IPS-18a (cell line): ENCODE measurements around the gene CPSF7.
"Not testable (repeated sequence)": the region's sequence is repeated elsewhere in the genome, so short reads cannot be mapped to it uniquely, and the experiment has no call there.

Source experiments
- H3K27ac ChIP-seq: one replicate; pipeline ENCODE4 v1.5.1; 2013; ENCODE audit warnings: low read length
- H3K27me3 ChIP-seq: one replicate; pipeline ENCODE4 v1.6.1; 2013; ENCODE audit warnings: mild to moderate bottlenecking, low read length; ENCODE audit not compliant: control insufficient read depth, insufficient read depth
- H3K36me3 ChIP-seq: one replicate; pipeline ENCODE4 v1.6.1; 2013; ENCODE audit warnings: low read depth, low read length; ENCODE audit not compliant: control insufficient read depth
- H3K4me1 ChIP-seq: one replicate; pipeline ENCODE4 v1.6.1; 2013; ENCODE audit warnings: low read depth, low read length; ENCODE audit not compliant: control insufficient read depth
- H3K4me3 ChIP-seq: one replicate; pipeline ENCODE4 v1.5.1; 2013; ENCODE audit warnings: low read length
- H3K9ac ChIP-seq: one replicate; pipeline ENCODE4 v1.6.1; 2013; ENCODE audit warnings: mild to moderate bottlenecking, low read length, moderate library complexity
- H3K9me3 ChIP-seq: one replicate; pipeline ENCODE4 v1.6.1; 2013; ENCODE audit warnings: low read depth, low read length; ENCODE audit not compliant: control insufficient read depth

CPSF7 gene

GRCh38 chr11:61429691-61430582 is at the start of gene CPSF7, which contains the start of gene SDHAF2:
CPSF7 (minus strand) TSS chr11:61429975; CDS start chr11:61429235, 740 bp downstream.
SDHAF2 (plus strand) TSS chr11:61430124; CDS start chr11:61430147, 23 bp downstream.
- Histone ChIP-seq H3K9ac (peak within 1 kb of the TSS; percentile 98), H3K4me1 (no peaks in the 10 kb centered on the region), H3K9me3 (no peaks in the 10 kb centered on the region), H3K4me3 (peak within 1 kb of the TSS; percentile 86), H3K27me3 (no peaks in the 10 kb centered on the region), H3K27ac (peak within 1 kb of the TSS; percentile 97), H3K36me3 (peaks cover 37% of the 10 kb centered on the region)

- no peak overlapping the region for H3K27ac ChIP-seq
- H3K4me3 ChIP-seq: no peak overlapping the region
- no peaks in the 10 kb centered on the region for H3K36me3 ChIP-seq
- no peaks in the 10 kb centered on the region for H3K9me3 ChIP-seq
- no peak overlapping the region for H3K9ac ChIP-seq
- H3K27me3 ChIP-seq: no peaks in the 10 kb centered on the region
- H3K4me1 ChIP-seq: peaks cover 6% of the 10 kb centered on the region
These were observed 48.0 kb upstream of the CPSF7 start for GRCh38 chr11:61477727-61478148.

GRCh38 chr11:61477126-61477525 is 47.4 kb upstream of the CPSF7 start:
- Histone ChIP-seq H3K27me3 (no peaks in the 10 kb centered on the region), H3K4me3 (no peak overlapping the region), H3K4me1 (peaks cover 6% of the 10 kb centered on the region), H3K36me3 (no peaks in the 10 kb centered on the region), H3K9me3 (no peaks in the 10 kb centered on the region), H3K27ac (no peak overlapping the region), H3K9ac (no peak overlapping the region)

- H3K36me3 ChIP-seq: no peaks in the 10 kb centered on the region
- no peak overlapping the region for H3K27ac ChIP-seq
- no peak overlapping the region for H3K4me3 ChIP-seq
- no peak overlapping the region for H3K9ac ChIP-seq
- no peaks in the 10 kb centered on the region for H3K27me3 ChIP-seq
- H3K4me1 ChIP-seq: peaks cover 6% of the 10 kb centered on the region
- H3K9me3 ChIP-seq: no peaks in the 10 kb centered on the region
These were observed 46.6 kb upstream of the CPSF7 start for GRCh38 chr11:61476371-61476770.

GRCh38 chr11:61475433-61475832 is 45.7 kb upstream of the CPSF7 start:
- Histone ChIP-seq H3K9ac (no peak overlapping the region), H3K27me3 (no peaks in the 10 kb centered on the region), H3K36me3 (no peaks in the 10 kb centered on the region), H3K4me3 (no peak overlapping the region), H3K27ac (no peak overlapping the region), H3K4me1 (peaks cover 1% of the 10 kb centered on the region), H3K9me3 (no peaks in the 10 kb centered on the region)

GRCh38 chr11:61474013-61474643 is 44.4 kb upstream of the CPSF7 start:
- Histone ChIP-seq H3K9ac (no peak overlapping the region), H3K27me3 (no peaks in the 10 kb centered on the region), H3K9me3 (no peaks in the 10 kb centered on the region), H3K27ac (no peak overlapping the region), H3K4me1 (no peaks in the 10 kb centered on the region), H3K4me3 (no peak overlapping the region), H3K36me3 (no peaks in the 10 kb centered on the region)

- Histone ChIP-seq H3K9me3 (no peaks in the 10 kb centered on the region), H3K9ac (no peak overlapping the region)
These were observed 43.7 kb upstream of the CPSF7 start for GRCh38 chr11:61473370-61474012.

GRCh38 chr11:61472868-61473267 is 43.1 kb upstream of the CPSF7 start:
- no peaks in the 10 kb centered on the region for H3K27me3 ChIP-seq
- H3K9me3 ChIP-seq: no peaks in the 10 kb centered on the region
- no peaks in the 10 kb centered on the region for H3K36me3 ChIP-seq
- no peak overlapping the region for H3K4me3 ChIP-seq
- no peaks in the 10 kb centered on the region for H3K4me1 ChIP-seq
- no peak overlapping the region for H3K27ac ChIP-seq
- H3K9ac ChIP-seq: no peak overlapping the region

More at GRCh38 chr11:61473370-61474012, 43.7 kb upstream of the CPSF7 start:
- no peak overlapping the region for H3K4me3 ChIP-seq
- H3K36me3 ChIP-seq: no peaks in the 10 kb centered on the region
- H3K4me1 ChIP-seq: no peaks in the 10 kb centered on the region
- H3K27ac ChIP-seq: no peak overlapping the region
- H3K27me3 ChIP-seq: no peaks in the 10 kb centered on the region

GRCh38 chr11:61472282-61472681 is 42.5 kb upstream of the CPSF7 start:
- no peak overlapping the region for H3K27ac ChIP-seq
- no peaks in the 10 kb centered on the region for H3K9me3 ChIP-seq
- no peaks in the 10 kb centered on the region for H3K36me3 ChIP-seq
- no peaks in the 10 kb centered on the region for H3K4me1 ChIP-seq
- H3K4me3 ChIP-seq: no peak overlapping the region
- H3K9ac ChIP-seq: no peak overlapping the region
- H3K27me3 ChIP-seq: no peaks in the 10 kb centered on the region

GRCh38 chr11:61468002-61468401 is 38.2 kb upstream of the CPSF7 start:
- Histone ChIP-seq H3K4me3 (no peak overlapping the region), H3K9ac (no peak overlapping the region), H3K27ac (no peak overlapping the region), H3K4me1 (no peaks in the 10 kb centered on the region), H3K9me3 (no peaks in the 10 kb centered on the region), H3K36me3 (no peaks in the 10 kb centered on the region), H3K27me3 (no peaks in the 10 kb centered on the region)

- not testable (repeated sequence) for H3K4me1 ChIP-seq, H3K27ac ChIP-seq, H3K9me3 ChIP-seq, H3K36me3 ChIP-seq, H3K27me3 ChIP-seq, H3K4me3 ChIP-seq, H3K9ac ChIP-seq
These were observed 37.8 kb upstream of the CPSF7 start for GRCh38 chr11:61467602-61468001.
